Pancreas (tissue), 10 donors: Measurements from ENCODE around the gene KLF11. TPM values are rescaled to one million over a fixed set of nuclear protein-coding genes. Genes with fewer than 3 reads are reported as not detected.
"Not testable (repeated sequence)": the region's sequence is repeated elsewhere in the genome, so short reads cannot be mapped to it uniquely, and the experiment has no call there.

Experiments used
- ATAC-seq, 4 donors: fragments of 200-7000 bp; cut with Tn5 transposase; one replicate each; pipeline versions ENCODE4 v1.8.0 to v1.9.1; 2020; ENCODE audit warnings: mild to moderate bottlenecking in 4 of 4, moderate library complexity in 4 of 4
- DNase-seq, 6 donors: peaks; one replicate each; pipeline ENCODE4 v3.0.0-alpha.2; 2020
- FAIRE-seq: peaks from 2 replicates; lab custom pipeline; 2012; peaks lifted over from hg19 to GRCh38; lab: Jason Lieb, UNC
- H3K27ac ChIP-seq, 4 donors: fragments of 200-600 bp; sonication (generic); 1 replicate in 3 of 4; 2 replicates in 1 of 4; pipeline versions ENCODE4 v1.5.0 to v1.8.0; 2020
- H3K27me3 ChIP-seq, 4 donors: fragments of 200-600 bp; one replicate each; pipeline ENCODE4 v1.8.0; 2021
- H3K36me3 ChIP-seq, 3 donors: fragments of 200-600 bp; sonication (generic) in 1 of 3; one replicate each; pipeline versions ENCODE4 v1.5.0 to v1.8.0; 2020 to 2021
- H3K4me1 ChIP-seq, 3 donors: fragments of 200-600 bp; one replicate each; pipeline ENCODE4 v1.8.0; 2021
- H3K4me3 ChIP-seq, 4 donors: fragments of 200-600 bp; sonication (generic) in 2 of 4; one replicate each; pipeline versions ENCODE4 v1.5.0 to v1.8.0; 2020 to 2021
- H3K9me3 ChIP-seq, 4 donors: fragments of 200-600 bp; one replicate each; pipeline ENCODE4 v1.8.0; 2021
- CTCF ChIP-seq, 4 donors: fragments of 200-600 bp; sonication (generic) in 3 of 4; IDR thresholded peaks; one replicate each; pipeline versions ENCODE4 v1.5.0 to v1.8.0; 2021; ENCODE audit warnings: antibody characterized with exemption in 4 of 4
- WGBS, 2 donors: extraction: QIAGEN DNeasy Blood & Tissue Kit; methylation state at CpG; one replicate each; pipeline ENCODE4 v1.1.7; 2013; 5-methylcytosine and 5-hydroxymethylcytosine counted together
- intact Hi-C, 3 donors: fragments of 100-400 bp; cut with DNase I; formaldehyde crosslinking; loops; one replicate each; pipeline versions ENCODE4 v1.11.1 to v1.14.2; 2022
- polyA plus RNA-seq, 2 donors: library from polyadenylated mRNA; stranded (reverse); fragments of 200-250 nt; gene quantifications; one replicate each; pipeline ENCODE4 v1.2.3, GENCODE V29; 2013
- total RNA-seq, 6 donors: library from RNA; stranded (reverse); fragmentation: NEBNext Ultra II Directional in 4 of 6; extraction: Animal tissue kit (Norgen Biotek cat#: 25700) in 4 of 6; gene quantifications; one replicate each; pipeline versions ENCODE4 v1.2.1 to v1.2.4, GENCODE V29; 2021 to 2023
- donor health status: healthy with polysubstance abuse.
- donor health status: DM: no; HTN: no; CAD: no; lungs with moderate emphysema.
- donor health status: DM: no; HTN: no; CAD: no.
- donor health status: control.
- donor health status: control.
- donor health status: Bipolar disorder and iron deficiency.
- donor health status: DM: yes; HTN: yes; CAD: no.
- donor health status: DM: no; HTN: no; CAD: no.
- donor health status: DM: no; HTN: no; CAD: no.
- donor health status: DM: yes; HTN: yes; CAD: no.

The KLF11 gene
- total and polyA plus RNA-seq, 8 donors: 6.4 to 41.2 (median 21.3) TPM

GRCh38 chr2:10012963-10013461, 30.3 kb upstream of the KLF11 start:
- TF ChIP-seq CTCF (IDR thresholded peaks at IDR 0.05): no peak
- DNase-seq: peak in 4 of 6 donors; percentile 4 to 53 (median 40)
- Histone ChIP-seq H3K4me3 (no peak overlapping the region), H3K27me3 (no peaks in the 10 kb centered on the region), H3K27ac (no peak overlapping the region), H3K36me3 (no peaks in the 10 kb centered on the region), H3K9me3 (no peaks in the 10 kb centered on the region), H3K4me1 (peaks cover 14 to 19% (median 18%) of the 10 kb centered on the region in 3 donors)
- intact Hi-C loops: no loop called here
- FAIRE-seq: no peak
- WGBS, 2 donors: 90 to 95% methylated on average over 29 of the region's 29 CpGs
- no peak for ATAC-seq

GRCh38 chr2:10013651-10014417, 29.5 kb upstream of the KLF11 start:
- H3K27ac ChIP-seq, H3K4me3 ChIP-seq, FAIRE-seq, H3K27me3 ChIP-seq, ATAC-seq, intact Hi-C loops, H3K36me3 ChIP-seq, H3K9me3 ChIP-seq: not testable (repeated sequence)
- whole genome bisulfite sequencing, 2 donors: 97% methylated on average over 43 of the region's 43 CpGs
- peak in 3 of 6 donors; percentile 3 to 47 (median 8) for DNase-seq
- H3K4me1 ChIP-seq: peaks cover 12 to 15% (median 12%) of the 10 kb centered on the region in 3 donors

GRCh38 chr2:10014418-10015190, 28.7 kb upstream of the KLF11 start:
- Histone ChIP-seq H3K4me1 (peaks cover 6 to 8% (median 8%) of the 10 kb centered on the region in 3 donors), H3K27me3 (no peaks in the 10 kb centered on the region), H3K27ac (no peak overlapping the region), H3K36me3 (no peaks in the 10 kb centered on the region), H3K4me3 (no peak overlapping the region), H3K9me3 (no peaks in the 10 kb centered on the region)
- DNase-seq (peak in 1 of 6 donors; percentile 41), FAIRE-seq (no peak), ATAC-seq (no peak)
- WGBS, 2 donors: 94 to 97% methylated on average over 42 of the region's 42 CpGs
- TF ChIP-seq CTCF (IDR thresholded peaks at IDR 0.05): no peak
- intact Hi-C loops: no loop called here

GRCh38 chr2:10015376-10015989, 27.9 kb upstream of the KLF11 start:
- 98% methylated on average over 37 to 42 of the region's 44 CpGs for WGBS, 2 donors
- H3K27ac ChIP-seq, H3K4me3 ChIP-seq, H3K36me3 ChIP-seq, ATAC-seq, H3K4me1 ChIP-seq, intact Hi-C loops, H3K27me3 ChIP-seq, H3K9me3 ChIP-seq, FAIRE-seq: not testable (repeated sequence)
- DNase-seq: peak in 1 of 6 donors; percentile 12

- FAIRE-seq: no peak
- Histone ChIP-seq H3K36me3 (no peaks in the 10 kb centered on the region), H3K4me3 (no peak overlapping the region), H3K9me3 (no peaks in the 10 kb centered on the region), H3K27ac (no peak overlapping the region), H3K27me3 (no peaks in the 10 kb centered on the region), H3K4me1 (peaks cover 0 to 6% (median 4%) of the 10 kb centered on the region in 3 donors)
- peak in 1 of 6 donors; percentile 35 for DNase-seq
- WGBS, 2 donors: 95 to 96% methylated on average over 35 of the region's 35 CpGs
- no peak for ATAC-seq
- TF ChIP-seq CTCF (IDR thresholded peaks at IDR 0.05): no peak
- intact Hi-C loops: no loop called here
Measured at GRCh38 chr2:10016001-10016801, 27.1 kb upstream of the KLF11 start.
